Amniotic stem cell (primary cell): ENCODE data around the gene MARK4.

Source experiments
- DNase-seq: peaks from one replicate; lab custom pipeline; 2025; lab: John Stamatoyannopoulos, UW

MARK4 gene

DNA sequence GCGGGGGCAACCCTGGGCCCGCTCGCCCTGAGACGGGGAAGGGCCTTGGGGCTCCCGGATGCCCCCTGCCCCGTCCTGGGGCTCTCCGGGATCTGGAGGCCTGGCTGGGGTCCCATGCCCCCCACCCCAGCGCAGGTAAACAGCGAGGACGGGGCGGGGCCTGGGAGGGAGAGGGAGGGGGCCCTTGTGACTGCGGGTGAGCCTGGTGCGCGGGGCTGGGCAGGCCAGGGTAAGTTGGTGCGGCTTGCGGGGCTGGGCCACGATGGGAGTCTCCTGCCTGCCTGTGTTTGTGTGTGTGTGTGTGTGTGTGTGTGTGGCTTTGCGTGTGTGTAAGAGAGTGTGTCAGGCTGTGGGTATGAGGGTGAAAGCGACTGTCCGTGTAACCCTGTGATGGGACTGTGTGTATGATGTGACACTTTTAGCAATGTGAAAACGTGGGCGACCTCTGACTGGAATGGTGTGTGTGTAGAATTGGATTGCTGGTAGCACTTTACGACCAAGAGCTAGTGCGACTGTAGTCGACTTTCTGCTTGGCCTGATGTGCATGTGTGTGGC lies 89.9 kb downstream of the MARK4 start:
- DNase-seq: no peak

DNA sequence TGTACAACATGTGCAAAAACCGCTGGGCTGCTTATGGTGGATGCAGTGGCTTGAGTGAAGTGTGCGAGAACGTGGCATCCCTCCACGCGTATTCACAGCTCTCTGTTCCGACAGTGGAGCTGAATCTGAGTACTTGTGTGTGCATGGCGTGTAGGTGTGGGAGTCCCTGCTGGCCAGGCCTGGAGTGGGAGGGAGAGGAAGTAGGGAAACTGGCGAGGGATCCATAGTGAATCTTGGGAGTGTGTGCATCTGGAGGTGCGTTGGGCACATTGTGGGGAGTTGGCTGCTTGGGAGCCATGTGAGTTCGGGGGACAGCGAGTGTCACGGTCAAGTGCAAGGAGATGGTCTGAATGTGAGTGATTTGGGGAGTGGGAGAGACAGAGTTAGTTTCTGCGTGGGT lies 91.8 kb downstream of the MARK4 start:
- DNase-seq: no peak

DNA sequence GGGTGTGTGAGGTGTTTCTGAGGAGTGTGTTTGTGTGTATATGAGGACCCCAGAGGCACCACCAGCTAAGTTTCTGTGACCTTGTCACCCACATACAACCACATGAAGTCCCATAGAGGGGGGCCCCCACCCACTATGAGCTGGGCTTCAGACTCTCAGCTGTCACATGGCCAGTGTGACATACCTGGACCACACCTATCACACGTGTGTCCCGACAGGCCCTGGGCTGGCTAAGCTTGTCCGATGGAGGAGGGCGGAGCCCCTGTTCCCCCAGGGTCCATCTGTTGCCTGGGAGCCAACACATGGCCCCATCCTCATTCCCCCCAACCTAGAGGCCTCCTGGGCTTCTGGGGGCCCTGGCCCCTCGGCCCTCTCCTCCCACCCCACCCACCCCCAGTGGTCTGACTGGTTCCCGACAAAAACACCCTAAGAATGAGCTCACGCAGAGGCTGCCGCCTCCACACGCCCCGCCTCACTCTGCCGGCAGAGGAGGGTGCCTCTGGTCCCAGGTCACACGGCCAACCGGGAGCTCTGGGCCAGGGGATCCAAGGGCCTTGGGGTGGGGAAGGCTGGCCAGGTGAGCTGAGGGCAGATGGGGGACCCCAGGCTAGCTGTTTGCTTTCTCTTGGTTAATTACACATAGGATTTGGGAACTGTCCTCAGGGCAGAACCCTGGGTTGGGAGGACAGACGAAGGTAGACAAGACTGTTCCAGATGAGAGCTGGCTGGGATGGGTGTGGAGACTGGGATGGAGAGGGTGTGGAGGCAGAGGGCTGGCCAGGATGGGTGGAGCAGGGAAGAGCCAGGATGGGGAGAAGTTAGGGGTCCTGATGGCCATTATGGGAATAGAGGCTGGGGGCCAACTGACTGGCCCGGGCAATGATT lies 93.8 kb downstream of the MARK4 start:
- no peak for DNase-seq

DNA sequence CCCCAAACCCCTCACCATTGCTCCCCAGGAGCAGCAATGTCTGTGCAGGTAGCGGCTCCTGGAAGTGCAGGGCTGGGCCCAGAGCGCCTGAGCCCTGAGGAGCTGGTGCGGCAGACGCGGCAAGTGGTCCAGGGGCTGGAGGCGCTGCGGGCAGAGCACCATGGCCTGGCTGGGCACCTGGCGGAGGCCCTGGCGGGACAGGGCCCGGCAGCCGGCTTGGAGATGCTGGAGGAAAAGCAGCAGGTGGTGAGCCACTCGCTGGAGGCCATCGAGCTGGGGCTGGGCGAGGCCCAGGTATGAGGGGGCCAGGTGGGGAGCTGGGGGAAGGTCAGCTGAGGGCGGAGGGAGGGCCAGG lies 94.4 kb downstream of the MARK4 start:
- DNase-seq: no peak

DNA sequence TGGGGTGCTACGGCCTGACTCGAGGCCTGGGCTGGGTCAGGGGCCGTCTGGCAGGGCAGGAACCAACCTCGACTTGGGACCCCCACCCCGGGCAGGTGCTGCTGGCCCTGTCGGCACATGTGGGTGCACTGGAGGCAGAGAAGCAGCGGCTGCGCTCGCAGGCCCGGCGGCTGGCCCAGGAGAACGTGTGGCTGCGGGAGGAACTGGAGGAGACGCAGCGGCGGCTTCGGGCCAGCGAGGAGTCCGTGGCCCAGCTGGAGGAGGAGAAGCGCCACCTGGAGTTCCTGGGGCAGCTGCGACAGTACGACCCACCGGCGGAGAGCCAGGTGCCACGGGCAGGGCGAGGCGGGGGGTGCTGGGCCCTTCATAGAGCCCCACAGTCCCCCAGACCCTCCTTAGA lies 95.4 kb downstream of the MARK4 start:
- no peak for DNase-seq

DNA sequence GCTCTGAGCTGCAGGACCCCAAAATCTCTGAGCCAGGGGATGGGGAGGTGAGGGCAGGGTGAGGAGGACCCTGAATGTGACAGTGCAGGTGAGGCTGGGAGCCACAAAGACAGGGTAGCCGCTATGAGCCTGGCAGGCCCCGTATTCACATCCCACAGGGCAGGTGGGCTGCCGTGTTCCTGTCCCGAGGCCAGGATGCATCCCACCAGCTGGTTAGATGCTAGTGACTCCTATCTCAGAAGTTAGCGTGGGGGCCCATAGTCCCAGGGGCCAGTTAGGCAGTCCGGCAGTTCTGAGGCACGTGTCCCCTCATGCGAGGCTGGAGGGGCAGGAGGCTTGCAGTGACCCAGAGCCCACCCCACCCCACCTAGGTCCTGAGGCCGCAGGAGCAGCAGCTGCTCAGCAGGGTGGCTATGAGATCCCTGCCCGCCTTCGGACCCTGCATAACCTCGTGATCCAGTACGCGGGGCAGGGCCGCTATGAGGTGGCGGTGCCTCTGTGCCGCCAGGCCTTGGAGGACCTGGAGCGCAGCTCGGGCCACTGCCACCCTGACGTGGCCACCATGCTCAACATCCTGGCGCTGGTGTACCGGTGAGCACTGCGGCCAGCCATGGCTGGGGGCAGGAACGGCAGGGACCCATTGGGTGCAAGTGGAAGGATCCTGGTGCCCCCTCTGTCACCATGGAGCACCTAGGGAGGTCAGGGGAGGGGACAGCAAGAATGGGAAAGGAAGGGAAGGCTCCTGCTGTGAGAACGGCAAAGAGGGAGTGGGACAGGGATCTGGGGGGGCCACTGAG lies 96.7 kb downstream of the MARK4 start:
- DNase-seq: no peak

DNA sequence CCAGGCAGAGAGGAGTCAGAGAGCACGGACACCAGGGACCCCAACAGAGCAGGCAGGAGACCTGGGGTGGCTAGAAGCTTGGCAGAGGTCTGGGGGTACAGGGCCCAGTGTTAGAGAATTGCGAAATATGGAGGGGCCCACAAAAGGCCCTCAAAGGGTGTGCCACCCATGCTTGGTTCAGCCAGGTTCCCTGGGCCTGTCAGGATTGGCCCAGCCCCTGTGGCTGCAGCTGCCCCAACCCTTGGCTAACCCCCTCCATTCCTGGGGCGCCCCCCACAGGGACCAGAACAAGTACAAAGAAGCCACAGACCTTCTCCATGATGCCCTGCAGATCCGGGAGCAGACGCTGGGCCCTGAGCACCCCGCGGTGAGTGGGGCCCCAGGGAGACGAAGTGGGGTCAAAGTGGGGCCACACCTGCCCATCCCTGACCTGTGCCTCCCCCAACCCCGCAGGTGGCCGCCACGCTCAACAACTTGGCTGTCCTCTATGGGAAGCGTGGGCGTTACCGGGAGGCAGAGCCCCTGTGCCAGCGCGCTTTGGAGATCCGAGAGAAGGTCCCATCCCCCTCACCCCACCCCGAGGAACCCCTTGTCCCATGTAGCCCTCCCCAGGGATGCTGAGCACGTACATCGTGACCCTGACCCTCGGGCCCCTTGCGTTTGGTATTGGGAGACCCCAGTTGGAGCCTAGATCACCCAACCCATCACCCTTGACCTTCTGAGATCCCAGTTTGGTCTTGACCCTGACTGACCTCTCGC lies 97.5 kb downstream of the MARK4 start:
- DNase-seq: no peak

DNA sequence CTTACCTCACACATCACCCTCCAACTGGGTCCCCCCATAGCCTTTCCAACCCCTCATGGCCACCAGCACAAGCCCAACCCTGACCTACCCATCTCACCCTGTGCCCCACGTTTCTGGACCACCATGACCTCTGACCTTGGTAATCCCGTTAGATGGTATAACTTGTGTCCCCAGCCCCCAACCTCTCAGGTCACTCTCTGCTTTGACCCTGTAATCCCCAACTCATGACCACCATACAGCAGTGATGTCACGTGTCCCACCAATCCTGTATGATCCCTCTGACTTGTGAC lies 98.0 kb downstream of the MARK4 start:
- DNase-seq: no peak

DNA sequence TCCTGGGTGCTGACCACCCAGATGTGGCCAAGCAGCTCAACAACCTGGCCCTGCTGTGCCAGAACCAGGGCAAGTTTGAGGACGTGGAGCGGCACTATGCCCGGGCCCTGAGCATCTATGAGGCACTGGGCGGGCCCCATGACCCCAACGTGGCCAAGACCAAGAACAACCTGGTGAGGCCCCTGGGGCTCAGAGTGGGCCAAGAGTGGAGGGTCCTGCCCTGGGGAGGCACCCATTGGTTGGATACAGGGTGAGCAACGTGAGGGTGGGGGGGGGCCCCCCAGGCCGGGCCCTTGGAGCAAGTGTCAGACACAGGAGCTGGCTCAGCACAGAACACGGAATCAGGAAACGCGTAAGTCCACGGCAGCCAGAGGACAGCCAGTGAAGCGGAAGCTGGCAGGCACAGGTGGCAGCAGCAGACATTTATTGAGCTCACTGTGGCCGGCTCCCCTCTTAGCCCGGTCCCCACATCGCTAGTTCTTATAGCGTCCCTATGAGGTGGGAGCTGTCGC lies 98.4 kb downstream of the MARK4 start:
- no peak for DNase-seq

DNA sequence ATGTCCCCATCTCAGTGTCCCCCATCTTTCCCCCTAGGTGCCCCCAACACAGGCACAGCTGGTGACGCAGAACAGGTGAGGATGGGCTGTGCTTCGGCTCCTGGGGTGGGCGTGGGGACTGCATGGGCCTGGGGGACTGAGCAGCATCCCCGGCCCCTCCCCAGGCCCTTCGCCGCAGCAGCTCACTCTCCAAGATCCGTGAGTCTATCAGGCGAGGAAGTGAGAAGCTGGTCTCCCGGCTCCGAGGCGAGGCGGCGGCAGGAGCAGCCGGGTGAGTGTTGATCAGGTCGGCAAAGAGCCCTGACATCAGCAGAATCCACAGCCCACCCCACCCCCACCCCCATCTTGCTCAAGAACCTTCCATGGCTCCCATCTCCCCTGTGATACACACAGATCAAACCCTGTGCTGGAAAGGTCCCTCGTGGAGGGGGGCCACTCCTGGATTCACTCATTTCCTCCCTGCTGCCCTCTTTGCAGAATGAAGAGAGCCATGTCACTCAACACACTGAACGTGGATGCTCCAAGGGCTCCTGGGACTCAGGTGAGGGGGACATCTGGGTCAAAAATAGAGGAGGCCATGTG lies 99.5 kb downstream of the MARK4 start:
- DNase-seq: no peak

DNA sequence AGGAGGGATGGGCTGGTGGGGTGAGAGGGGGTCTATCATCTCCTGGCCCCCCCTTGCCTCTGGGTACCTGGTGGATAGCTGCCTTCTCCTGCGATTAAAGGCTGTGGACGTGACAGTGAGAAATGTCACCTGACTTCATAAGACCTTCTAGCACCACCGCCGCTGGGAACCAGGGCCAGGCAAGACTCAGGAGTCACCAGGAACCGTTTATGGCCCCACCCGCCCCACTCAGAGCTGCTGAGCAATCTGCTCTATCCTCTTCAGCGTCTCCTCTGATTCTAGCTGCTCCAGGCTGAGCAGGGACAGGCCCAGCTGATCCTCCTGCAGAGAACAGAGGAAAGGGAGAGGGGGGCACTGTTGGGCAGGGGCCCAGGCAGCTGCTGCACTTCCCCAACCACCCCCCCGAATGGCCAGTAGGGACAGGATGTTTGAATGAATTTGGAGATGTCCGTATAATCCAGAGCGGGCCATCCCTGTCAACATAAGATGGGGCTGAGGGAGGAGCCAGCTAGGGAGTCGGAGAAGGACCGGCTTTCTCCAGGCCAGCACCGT lies 100.4 kb downstream of the MARK4 start:
- no peak for DNase-seq

DNA sequence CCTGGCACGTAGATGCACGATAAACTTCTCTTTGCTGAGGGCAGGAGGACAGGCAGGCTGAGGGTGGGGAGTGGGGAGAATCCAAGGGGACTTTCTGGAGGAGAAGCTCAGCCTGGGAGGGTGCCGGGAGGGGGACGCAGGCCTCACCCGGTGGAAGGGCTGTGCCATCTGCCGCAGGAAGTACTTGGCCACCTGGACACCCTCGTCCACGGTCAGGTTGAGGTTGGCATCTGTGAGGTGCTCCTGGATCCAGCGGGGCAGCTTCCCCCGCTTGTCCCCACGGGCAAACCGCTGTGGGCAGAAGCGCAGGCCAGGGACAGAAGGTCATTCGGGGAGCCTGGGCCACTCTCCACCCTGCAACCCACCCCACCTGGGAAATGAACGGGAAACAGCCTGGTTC lies 101.0 kb downstream of the MARK4 start:
- DNase-seq: no peak

DNA sequence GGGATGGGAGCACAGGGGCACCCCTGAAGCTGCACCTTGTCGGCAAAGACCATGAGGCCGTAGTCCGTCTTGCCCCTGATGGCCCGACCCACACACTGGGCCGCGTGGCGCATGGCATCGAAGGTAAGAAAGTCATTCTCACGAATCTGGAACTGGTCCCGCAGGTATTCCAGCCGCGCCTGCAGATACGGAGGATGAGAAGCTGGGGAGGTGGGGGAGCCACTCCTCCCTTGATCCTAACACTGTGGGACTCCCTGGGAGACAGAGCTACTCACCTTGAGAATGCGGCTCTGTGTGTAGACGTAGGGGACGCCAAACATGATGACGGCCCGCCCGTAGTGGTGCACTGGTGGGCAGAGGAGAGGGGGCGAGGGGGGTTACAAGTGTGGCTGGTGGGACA lies 101.4 kb downstream of the MARK4 start:
- DNase-seq: no peak

DNA sequence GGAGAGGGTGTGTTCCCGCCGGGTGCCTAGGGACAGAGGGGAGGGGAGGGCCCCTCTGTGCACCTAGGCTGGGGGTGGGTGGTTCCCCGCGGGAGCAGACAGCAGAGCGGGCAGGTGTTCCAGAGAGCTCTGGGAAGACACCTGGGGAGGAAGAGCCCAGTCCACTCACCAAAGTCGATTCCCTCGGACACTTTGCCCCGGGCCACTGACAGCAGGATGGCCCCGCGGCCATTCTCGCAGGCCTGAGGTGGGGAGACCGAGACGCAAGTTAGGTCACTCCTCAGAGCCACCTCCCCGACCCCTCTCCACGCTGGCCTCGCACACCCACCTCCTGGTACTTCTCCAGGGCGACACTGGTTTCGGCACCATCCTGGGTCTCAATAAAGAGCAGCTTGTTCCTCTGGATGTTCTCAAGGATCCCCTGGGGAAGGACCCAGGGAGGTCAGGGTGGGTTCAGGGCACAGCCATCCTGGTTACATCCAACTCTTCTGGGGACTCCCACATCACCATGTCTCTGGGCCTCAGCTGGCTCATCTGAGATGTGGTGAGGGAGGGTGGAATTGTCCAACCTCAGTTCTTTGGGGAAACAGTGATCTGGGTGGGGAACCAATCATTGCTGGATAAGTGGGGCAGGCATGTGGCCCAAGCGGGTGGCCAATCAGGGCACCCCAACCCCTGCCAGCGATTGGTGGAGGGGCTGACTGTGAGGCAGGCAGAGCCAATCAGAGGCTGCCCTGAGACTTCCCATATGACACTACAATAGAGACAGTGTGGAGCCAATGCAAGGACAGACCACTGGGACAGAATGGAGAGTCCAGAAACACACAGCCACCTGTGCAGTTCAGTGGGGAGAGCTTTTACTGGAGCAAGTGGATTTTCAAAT lies 102.1 kb downstream of the MARK4 start:
- DNase-seq: no peak

DNA sequence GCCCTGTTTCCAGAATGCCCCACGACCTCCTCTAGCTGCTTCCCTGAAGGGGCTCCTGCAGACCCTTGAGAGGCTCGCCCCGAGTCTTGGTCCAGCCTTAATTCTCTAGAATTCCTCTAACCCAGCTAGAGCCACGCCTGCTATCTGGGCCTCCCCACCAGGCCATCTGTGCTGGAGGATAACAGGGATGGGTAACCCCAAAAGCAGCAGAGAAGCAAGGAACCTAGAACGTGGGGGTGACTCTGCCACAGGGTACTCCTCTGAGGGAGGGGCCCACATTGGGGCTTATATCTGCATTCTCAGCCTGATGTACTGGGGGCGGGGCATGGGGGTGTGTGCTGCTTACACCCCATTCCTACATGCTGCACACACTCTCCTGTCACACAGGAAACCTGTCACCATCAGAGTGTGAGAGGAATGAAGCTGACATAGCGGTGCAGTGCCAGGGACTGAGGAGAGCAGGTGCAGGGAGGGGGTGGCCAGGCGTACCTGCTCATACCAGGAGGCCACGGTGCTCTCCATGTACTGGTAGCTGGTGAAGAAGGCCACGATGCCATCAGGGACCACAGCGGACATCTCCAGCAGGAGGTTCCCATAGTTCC lies 103.3 kb downstream of the MARK4 start:
- no peak for DNase-seq
